PFSK-1 (cell line): ENCODE measurements around the gene POLR2C.

Experiments
- FOXP2 ChIP-seq: optimal IDR thresholded peaks from 2 replicates; pipeline ENCODE3; 2011; ENCODE audit warnings: borderline replicate concordance, control low read depth, inconsistent platforms; ENCODE audit not compliant: insufficient read depth; ENCODE audit errors: extremely low read length, extremely low read depth
- POLR2AphosphoS5 ChIP-seq: IDR thresholded peaks from 2 replicates; pipeline ENCODE4 v1.6.1; 2012; ENCODE audit warnings: low read depth, mild to moderate bottlenecking, control low read depth, low read length, moderate library complexity
- REST ChIP-seq, 2 experiments: IDR thresholded peaks; 2 replicates each; pipeline versions ENCODE4 v1.6.1 to v1.8.0; 2011 to 2012; ENCODE audit warnings: low read depth in 2 of 2, low read length in 2 of 2, control low read depth in 1 of 2, inconsistent platforms in 1 of 2, mild to moderate bottlenecking in 1 of 2, moderate library complexity in 1 of 2; ENCODE audit not compliant: insufficient read depth in 1 of 2
- SIN3A ChIP-seq: IDR thresholded peaks from 2 replicates; pipeline ENCODE4 v1.6.1; 2012; ENCODE audit warnings: mild to moderate bottlenecking, low read length, moderate library complexity, borderline replicate concordance; ENCODE audit not compliant: insufficient read depth
- TAF1 ChIP-seq: IDR thresholded peaks from 2 replicates; pipeline ENCODE4 v1.6.1; 2012; ENCODE audit warnings: low read length, control low read depth, borderline replicate concordance; ENCODE audit not compliant: insufficient read depth

GRCh38 chr16:57471209-57471608, 8.7 kb downstream of the POLR2C start:
- TF ChIP-seq SIN3A = no peak
- no peak for TF ChIP-seq POLR2AphosphoS5
- TF ChIP-seq REST (IDR thresholded peaks at IDR 0.05; ENCODE audit: insufficient read depth in 1 of 2, low read depth in 2 of 2, low read length in 2 of 2) = no peak
- no peak for TF ChIP-seq TAF1
- no peak for TF ChIP-seq FOXP2
